ENCODE results near the gene MYO1B. TPM values are rescaled to one million over a fixed set of nuclear protein-coding genes. Genes with fewer than 3 reads are reported as not detected.

Gene MYO1B
- total RNA-seq, 1 experiment from 2014 or later: 43.2 TPM

DNA sequence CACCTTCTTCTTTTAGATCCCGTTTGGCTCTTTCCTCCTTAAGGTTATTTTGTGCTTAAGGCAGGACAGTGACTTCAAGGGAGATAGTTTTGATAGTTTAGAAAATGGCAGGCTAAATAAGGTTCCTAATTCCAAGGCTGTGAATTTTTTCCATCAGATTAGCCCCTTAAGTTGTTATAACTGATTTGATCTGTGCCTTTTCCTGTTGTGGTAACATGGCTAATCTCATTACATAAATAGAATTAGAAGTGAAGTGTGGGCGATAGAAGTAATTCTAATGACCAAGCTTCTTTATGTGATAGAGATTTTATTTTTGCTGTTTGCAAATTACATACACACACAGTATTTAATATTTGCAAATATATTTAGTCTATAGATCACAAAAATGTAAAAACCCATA lies 102.0 kb downstream of the MYO1B start:
- H2BK5ac ChIP-seq (ENCODE audit: insufficient read length, low read length): no peak overlapping the region
- no peak overlapping the region for H2BK20ac ChIP-seq (ENCODE audit: low read depth, low read length, poor library complexity, severe bottlenecking)
- H2BK120ac ChIP-seq (ENCODE audit: low read depth, low read length, poor library complexity, severe bottlenecking): no peak overlapping the region
- H4K8ac ChIP-seq (replicated peaks; ENCODE audit: insufficient read length, low read depth, low read length): no peak overlapping the region
- no peak overlapping the region for H3K56ac ChIP-seq (ENCODE audit: insufficient read length, low read depth, low read length)
- Mint-ChIP-seq H3K36me3 (ENCODE audit: insufficient read depth in 1 of 3, low read depth in 3 of 3) (peaks cover 18 to 34% (median 21%) of the 10 kb centered on the region in 3 experiments; a peak in 6 of 7 replicates), H3K9me3 (no peaks in the 10 kb centered on the region), H3K27me3 (ENCODE audit: low read depth) (no peaks in the 10 kb centered on the region), H3K4me1 (no peaks in the 10 kb centered on the region), H3K4me3 (no peak overlapping the region), H3K27ac (no peak overlapping the region)
- no peak overlapping the region for H2BK15ac ChIP-seq (ENCODE audit: low read depth, low read length)
- H2AFZ ChIP-seq (ENCODE audit: low read length): no peak overlapping the region
- H3K4ac ChIP-seq (ENCODE audit: low read depth, low read length): no peak overlapping the region
- DNase-seq: no peak
- H3K79me2 ChIP-seq (ENCODE audit: insufficient read depth, low read length): no peaks in the 10 kb centered on the region
- H4K5ac ChIP-seq (ENCODE audit: insufficient read length, low read depth, low read length): no peak overlapping the region
- no peak overlapping the region for H3T11ph ChIP-seq (ENCODE audit: low read length)
- no peak overlapping the region for H2AK5ac ChIP-seq (ENCODE audit: insufficient read length, low read length)
- H4K91ac ChIP-seq (ENCODE audit: insufficient read length, low read depth, low read length): no peak overlapping the region
- no peaks in the 10 kb centered on the region for H4K20me1 ChIP-seq (ENCODE audit: control insufficient read depth, insufficient read depth, insufficient read length)
- H3K27ac ChIP-seq (ENCODE audit: insufficient read length, low read depth, low read length): no peak overlapping the region
- no peak overlapping the region for H3K14ac ChIP-seq (ENCODE audit: insufficient read depth, low read length)
- TF ChIP-seq, protein P1, sequence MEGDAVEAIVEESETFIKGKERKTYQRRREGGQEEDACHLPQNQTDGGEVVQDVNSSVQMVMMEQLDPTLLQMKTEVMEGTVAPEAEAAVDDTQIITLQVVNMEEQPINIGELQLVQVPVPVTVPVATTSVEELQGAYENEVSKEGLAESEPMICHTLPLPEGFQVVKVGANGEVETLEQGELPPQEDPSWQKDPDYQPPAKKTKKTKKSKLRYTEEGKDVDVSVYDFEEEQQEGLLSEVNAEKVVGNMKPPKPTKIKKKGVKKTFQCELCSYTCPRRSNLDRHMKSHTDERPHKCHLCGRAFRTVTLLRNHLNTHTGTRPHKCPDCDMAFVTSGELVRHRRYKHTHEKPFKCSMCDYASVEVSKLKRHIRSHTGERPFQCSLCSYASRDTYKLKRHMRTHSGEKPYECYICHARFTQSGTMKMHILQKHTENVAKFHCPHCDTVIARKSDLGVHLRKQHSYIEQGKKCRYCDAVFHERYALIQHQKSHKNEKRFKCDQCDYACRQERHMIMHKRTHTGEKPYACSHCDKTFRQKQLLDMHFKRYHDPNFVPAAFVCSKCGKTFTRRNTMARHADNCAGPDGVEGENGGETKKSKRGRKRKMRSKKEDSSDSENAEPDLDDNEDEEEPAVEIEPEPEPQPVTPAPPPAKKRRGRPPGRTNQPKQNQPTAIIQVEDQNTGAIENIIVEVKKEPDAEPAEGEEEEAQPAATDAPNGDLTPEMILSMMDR (conservative IDR thresholded peaks at IDR 0.05): no peak
- no peak overlapping the region for H3K23ac ChIP-seq (ENCODE audit: insufficient read length, low read depth, low read length)
- no peak overlapping the region for H2BK12ac ChIP-seq (ENCODE audit: insufficient read length, low read depth, low read length)
- H3K23me2 ChIP-seq (ENCODE audit: insufficient read length, low read depth, low read length, poor library complexity, severe bottlenecking): no peaks in the 10 kb centered on the region
- H3K27me3 ChIP-seq (ENCODE audit: insufficient read depth, low read length): no peaks in the 10 kb centered on the region
- no peaks in the 10 kb centered on the region for H3K9me3 ChIP-seq (ENCODE audit: control insufficient read depth, low read depth, low read length)
- H3K9ac ChIP-seq (ENCODE audit: extremely low read depth, insufficient read length, low read length): no peak overlapping the region
- H3K4me2 ChIP-seq (ENCODE audit: insufficient read depth, insufficient read length, low read length): no peak overlapping the region
- H3K79me1 ChIP-seq (ENCODE audit: insufficient read depth, low read depth, low read length, poor library complexity, severe bottlenecking): peaks cover 5% of the 10 kb centered on the region
- no peak overlapping the region for H3K18ac ChIP-seq (ENCODE audit: insufficient read length, low read depth, low read length)
- no CpG with 5 or more reads among the region's 2 CpGs for WGBS (ENCODE audit: extremely low coverage, insufficient read length, low lambda C conversion rate)
- H3K4me1 ChIP-seq (ENCODE audit: insufficient read depth, low read length): no peaks in the 10 kb centered on the region

Data from H9 (cell line).